Sigmoid colon (tissue), 4 donors: ENCODE results near the gene TCP11.

Source experiments
- EP300 ChIP-seq, 4 donors: sonication (generic); formaldehyde crosslinking; IDR thresholded peaks; one replicate each; pipeline ENCODE4 v1.6.1; 2017; ENCODE audit warnings: antibody characterized with exemption in 4 of 4
- POLR2A ChIP-seq, 2 donors: fragments of 450-650 bp; IDR thresholded peaks; one replicate each; pipeline ENCODE4 v1.6.1; 2016; ENCODE audit warnings: antibody characterized with exemption in 2 of 2, mild to moderate bottlenecking in 2 of 2, moderate library complexity in 2 of 2
- POLR2AphosphoS5 ChIP-seq, 4 donors: sonication (generic); formaldehyde crosslinking; IDR thresholded peaks; one replicate each; pipeline ENCODE4 v1.6.1; 2017; ENCODE audit warnings: antibody characterized with exemption in 4 of 4
- TF ChIP-seq, protein P1 (sequence below), 4 experiments: fragments of 450-650 bp in 3 of 4; fragments of 200-600 bp in 1 of 4; IDR thresholded peaks; one replicate each; pipeline ENCODE4 v1.5.1; 2016 to 2019; ENCODE audit warnings: antibody characterized with exemption in 4 of 4, mild to moderate bottlenecking in 3 of 4, moderate library complexity in 2 of 4

DNA sequence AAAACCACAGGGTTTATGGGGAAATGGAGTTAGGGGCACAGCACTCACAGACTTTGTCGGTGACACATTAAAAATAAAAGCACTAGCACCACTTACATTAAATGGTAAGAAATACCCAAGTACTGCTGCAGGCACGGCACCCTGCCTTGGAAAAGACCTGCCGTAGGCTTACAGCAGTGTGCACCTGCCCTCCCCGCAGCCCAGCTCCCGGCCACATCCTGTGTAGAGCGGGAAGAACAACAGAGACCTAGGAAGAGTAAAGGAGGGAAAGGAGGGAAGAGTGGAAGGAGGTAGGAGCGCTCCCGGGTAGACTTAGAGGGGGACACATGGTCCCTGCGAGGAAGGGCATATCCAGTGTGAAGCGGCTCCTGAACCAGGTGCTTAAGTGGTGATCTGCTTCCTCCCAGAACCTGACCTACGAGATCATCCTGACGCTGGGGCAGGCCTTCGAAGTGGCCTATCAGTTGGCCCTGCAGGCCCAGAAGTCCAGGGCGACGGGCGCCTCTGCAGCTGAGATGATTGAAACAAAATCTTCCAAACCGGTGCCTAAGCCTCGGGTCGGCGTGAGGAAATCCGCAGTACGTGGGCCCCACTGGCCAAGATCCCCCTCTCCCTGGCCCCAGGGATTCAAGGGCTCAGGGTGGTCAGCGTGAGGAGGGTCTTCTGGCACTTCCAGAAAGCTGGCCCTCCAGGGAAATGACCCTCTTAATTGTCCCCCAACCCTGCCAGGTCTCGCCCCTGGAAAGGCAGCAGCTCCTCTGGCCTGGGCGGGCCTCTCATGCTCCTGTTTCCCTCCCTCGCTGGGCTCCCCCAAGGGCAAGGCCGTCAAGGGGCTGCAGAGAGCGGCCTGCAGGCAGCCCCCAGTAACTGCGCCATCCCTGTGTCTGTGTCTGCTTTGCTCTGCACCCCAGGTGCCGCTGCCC is 55.5 kb downstream of the TCP11 start:
- no peak for TF ChIP-seq POLR2AphosphoS5 (IDR thresholded peaks at IDR 0.05)
- TF ChIP-seq, protein P1, sequence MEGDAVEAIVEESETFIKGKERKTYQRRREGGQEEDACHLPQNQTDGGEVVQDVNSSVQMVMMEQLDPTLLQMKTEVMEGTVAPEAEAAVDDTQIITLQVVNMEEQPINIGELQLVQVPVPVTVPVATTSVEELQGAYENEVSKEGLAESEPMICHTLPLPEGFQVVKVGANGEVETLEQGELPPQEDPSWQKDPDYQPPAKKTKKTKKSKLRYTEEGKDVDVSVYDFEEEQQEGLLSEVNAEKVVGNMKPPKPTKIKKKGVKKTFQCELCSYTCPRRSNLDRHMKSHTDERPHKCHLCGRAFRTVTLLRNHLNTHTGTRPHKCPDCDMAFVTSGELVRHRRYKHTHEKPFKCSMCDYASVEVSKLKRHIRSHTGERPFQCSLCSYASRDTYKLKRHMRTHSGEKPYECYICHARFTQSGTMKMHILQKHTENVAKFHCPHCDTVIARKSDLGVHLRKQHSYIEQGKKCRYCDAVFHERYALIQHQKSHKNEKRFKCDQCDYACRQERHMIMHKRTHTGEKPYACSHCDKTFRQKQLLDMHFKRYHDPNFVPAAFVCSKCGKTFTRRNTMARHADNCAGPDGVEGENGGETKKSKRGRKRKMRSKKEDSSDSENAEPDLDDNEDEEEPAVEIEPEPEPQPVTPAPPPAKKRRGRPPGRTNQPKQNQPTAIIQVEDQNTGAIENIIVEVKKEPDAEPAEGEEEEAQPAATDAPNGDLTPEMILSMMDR (IDR thresholded peaks at IDR 0.05), result no peak
- TF ChIP-seq POLR2A (IDR thresholded peaks at IDR 0.05), result no peak
- no peak for TF ChIP-seq EP300 (IDR thresholded peaks at IDR 0.05)
